HepG2 (cell line): ENCODE measurements around the gene ZNF148.

Experiments used
- DNMT3B ChIP-seq: conservative IDR thresholded peaks from 2 replicates; pipeline ENCODE4 v1.6.1; 2016; ENCODE audit warnings: missing biosample characterization, control low read depth
- MXI1 ChIP-seq: IDR thresholded peaks from 3 replicates; pipeline ENCODE4 v1.6.1; 2012; ENCODE audit warnings: low read depth, low read length, inconsistent platforms, borderline replicate concordance
- NR2F6 ChIP-seq, 2 experiments: IDR thresholded peaks; 2 replicates each; pipeline ENCODE4 v1.6.1; 2016; ENCODE audit warnings: antibody characterized with exemption in 1 of 2, mild to moderate bottlenecking in 1 of 2
- TF ChIP-seq, protein P1 (sequence below): sonication (generic); formaldehyde crosslinking; IDR thresholded peaks from 2 replicates; pipeline ENCODE4 v1.8.0; 2022; ENCODE audit warnings: mild to moderate bottlenecking, missing genetic modification reagents, borderline replicate concordance

- TF ChIP-seq, protein P1, sequence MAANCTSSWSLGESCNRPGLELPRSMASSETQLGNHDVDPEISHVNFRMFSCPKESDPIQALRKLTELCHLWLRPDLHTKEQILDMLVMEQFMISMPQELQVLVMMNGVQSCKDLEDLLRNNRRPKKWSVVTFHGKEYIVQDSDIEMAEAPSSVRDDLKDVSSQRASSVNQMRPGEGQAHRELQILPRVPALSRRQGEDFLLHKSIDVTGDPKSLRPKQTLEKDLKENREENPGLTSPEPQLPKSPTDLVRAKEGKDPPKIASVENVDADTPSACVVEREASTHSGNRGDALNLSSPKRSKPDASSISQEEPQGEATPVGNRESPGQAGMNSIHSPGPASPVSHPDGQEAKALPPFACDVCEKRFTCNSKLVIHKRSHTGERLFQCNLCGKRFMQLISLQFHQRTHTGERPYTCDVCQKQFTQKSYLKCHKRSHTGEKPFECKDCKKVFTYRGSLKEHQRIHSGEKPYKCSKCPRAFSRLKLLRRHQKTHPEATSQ (CRISPR knock-in tag) = no peak
- no peak for TF ChIP-seq NR2F6 (IDR thresholded peaks at IDR 0.05)
- no peak for TF ChIP-seq NR2F6 (CRISPR knock-in tag; IDR thresholded peaks at IDR 0.05)
- TF ChIP-seq DNMT3B (CRISPR knock-in tag) = no peak
- TF ChIP-seq MXI1 = no peak
These were observed 161.1 kb downstream of the ZNF148 start for GRCh38 chr3:125213946-125214542.
